Ishikawa (cell line): ENCODE data around the gene MYO18A.

Experiments used
- CEBPB ChIP-seq: IDR thresholded peaks from 2 replicates; pipeline ENCODE4 v1.6.1; 2012
- EP300 ChIP-seq: IDR thresholded peaks from 2 replicates; pipeline ENCODE4 v1.6.1; 2012; ENCODE audit warnings: borderline replicate concordance
- FOXM1 ChIP-seq: IDR thresholded peaks from 2 replicates; pipeline ENCODE4 v1.6.1; 2012; ENCODE audit warnings: low read depth, borderline replicate concordance
- RAD21 ChIP-seq: IDR thresholded peaks from 2 replicates; pipeline ENCODE4 v1.6.1; 2012; ENCODE audit warnings: low read depth
- TAF1 ChIP-seq: IDR thresholded peaks from 2 replicates; pipeline ENCODE4 v1.6.1; 2012; ENCODE audit warnings: low read depth, mild to moderate bottlenecking
- TEAD4 ChIP-seq: IDR thresholded peaks from 2 replicates; pipeline ENCODE4 v1.6.1; 2012
- YY1 ChIP-seq: IDR thresholded peaks from 2 replicates; pipeline ENCODE4 v1.6.1; 2012; ENCODE audit warnings: low read depth
- ZBTB7A ChIP-seq: IDR thresholded peaks from 2 replicates; pipeline ENCODE4 v1.6.1; 2012; ENCODE audit warnings: low read depth
- TF ChIP-seq, protein P1 (sequence below): IDR thresholded peaks from 2 replicates; pipeline ENCODE4 v1.6.1; 2012
- TF ChIP-seq, protein P2 (sequence below): IDR thresholded peaks from 2 replicates; pipeline ENCODE4 v1.6.1; 2012; ENCODE audit warnings: low read depth, mild to moderate bottlenecking

DNA sequence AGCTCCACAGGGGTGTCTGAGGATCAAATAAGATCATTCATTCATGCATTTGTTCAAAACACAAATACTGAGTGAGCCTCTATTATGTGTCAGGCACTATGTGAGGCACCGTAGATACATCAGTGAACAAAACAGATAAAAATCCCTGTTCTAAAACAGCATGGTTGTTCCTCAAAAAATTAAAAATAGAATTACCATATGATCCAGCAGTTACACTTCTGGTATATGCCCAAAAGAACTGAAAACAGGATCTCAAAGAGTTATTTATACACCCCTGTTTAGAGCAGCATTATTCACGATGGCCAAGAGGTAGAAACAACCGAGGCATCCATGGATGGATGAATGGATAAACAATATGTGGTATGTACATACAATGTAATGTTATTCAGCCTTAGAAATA, 121.8 kb downstream of the MYO18A start:
- TF ChIP-seq TAF1 (no peak), EP300 (no peak), YY1 (no peak), CEBPB (no peak), ZBTB7A (no peak), TEAD4 (no peak), RAD21 (no peak), FOXM1 (no peak)
- TF ChIP-seq, protein P1, sequence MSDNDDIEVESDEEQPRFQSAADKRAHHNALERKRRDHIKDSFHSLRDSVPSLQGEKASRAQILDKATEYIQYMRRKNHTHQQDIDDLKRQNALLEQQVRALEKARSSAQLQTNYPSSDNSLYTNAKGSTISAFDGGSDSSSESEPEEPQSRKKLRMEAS, result no peak
- TF ChIP-seq, protein P2, sequence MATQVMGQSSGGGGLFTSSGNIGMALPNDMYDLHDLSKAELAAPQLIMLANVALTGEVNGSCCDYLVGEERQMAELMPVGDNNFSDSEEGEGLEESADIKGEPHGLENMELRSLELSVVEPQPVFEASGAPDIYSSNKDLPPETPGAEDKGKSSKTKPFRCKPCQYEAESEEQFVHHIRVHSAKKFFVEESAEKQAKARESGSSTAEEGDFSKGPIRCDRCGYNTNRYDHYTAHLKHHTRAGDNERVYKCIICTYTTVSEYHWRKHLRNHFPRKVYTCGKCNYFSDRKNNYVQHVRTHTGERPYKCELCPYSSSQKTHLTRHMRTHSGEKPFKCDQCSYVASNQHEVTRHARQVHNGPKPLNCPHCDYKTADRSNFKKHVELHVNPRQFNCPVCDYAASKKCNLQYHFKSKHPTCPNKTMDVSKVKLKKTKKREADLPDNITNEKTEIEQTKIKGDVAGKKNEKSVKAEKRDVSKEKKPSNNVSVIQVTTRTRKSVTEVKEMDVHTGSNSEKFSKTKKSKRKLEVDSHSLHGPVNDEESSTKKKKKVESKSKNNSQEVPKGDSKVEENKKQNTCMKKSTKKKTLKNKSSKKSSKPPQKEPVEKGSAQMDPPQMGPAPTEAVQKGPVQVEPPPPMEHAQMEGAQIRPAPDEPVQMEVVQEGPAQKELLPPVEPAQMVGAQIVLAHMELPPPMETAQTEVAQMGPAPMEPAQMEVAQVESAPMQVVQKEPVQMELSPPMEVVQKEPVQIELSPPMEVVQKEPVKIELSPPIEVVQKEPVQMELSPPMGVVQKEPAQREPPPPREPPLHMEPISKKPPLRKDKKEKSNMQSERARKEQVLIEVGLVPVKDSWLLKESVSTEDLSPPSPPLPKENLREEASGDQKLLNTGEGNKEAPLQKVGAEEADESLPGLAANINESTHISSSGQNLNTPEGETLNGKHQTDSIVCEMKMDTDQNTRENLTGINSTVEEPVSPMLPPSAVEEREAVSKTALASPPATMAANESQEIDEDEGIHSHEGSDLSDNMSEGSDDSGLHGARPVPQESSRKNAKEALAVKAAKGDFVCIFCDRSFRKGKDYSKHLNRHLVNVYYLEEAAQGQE, result no peak
